Stimulated activated CD8-positive, alpha-beta memory T cell treated with anti-CD3 and anti-CD28 coated beads, Interleukin-12 subunit alpha, Interleukin-12 subunit beta, amount 100 ng/mL, for 24 hours (primary cell): ENCODE data around the gene CDC42BPB.

Source experiments
- DNase-seq: peaks from one replicate; pipeline ENCODE4 v3.0.0-alpha.2; 2020; ENCODE audit errors: extremely low read depth

CDC42BPB gene

DNA sequence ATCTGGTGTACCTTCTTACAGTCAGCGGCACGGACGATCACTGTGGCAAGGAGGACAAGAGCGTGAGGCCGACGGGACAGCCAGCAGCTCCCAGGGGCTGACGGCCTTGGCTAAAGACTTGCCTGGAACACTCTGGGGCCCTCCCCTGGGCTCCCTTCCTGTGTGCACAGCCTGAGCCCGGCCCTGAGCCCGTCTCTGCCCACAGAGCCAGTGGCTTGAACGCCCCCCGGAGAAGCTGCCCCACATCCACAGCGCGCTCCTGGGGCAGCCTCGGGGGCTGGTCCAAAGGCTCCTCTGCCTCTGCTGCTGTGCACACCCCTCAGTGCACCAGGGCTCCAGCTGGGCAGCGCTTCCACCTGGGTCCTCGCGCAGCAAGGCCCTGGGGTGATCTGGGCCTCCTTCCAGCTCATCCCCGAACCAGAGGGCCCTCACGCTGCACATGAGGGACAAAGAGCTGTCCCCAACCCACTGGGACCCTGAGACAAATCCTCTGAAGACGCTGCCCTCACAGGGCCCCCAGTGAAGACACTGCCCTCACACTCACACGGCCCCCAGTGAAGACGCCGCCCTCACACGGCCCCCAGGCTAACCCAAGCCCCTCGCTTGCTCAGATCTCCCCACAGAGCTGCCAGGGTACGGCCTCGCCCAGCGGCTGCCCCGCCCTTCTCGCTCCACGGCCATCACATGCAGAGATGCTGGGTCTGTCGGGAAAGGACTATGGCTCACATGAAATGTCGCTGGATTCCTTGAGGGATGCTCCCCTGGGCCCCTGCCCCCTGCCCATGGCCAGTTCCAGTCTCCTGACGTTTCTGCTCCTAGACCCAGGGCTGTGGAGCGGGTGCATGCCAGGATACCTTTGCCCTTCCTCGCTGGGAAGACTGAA lies 112.7 kb downstream of the CDC42BPB start:
- no peak for DNase-seq

DNA sequence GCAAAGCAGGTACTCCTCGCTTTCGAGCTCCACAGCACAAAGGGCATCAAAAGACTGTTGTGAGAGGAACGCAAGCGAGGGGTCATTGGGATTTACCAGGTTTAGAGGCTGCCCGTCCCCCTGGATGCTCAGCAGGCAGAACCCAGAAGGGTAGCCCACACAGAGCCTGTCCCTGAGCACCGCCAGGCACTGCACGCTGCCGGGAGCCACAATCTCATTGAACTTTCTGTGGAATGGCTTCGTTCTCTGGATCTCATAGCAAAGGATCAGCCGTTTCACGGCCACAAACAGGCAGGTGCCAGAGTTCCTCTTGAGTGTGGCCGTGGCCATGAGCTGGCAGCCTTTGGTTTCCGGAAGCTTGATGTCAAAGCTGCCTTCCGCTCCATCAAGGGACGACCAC lies 113.4 kb downstream of the CDC42BPB start:
- no peak for DNase-seq

DNA sequence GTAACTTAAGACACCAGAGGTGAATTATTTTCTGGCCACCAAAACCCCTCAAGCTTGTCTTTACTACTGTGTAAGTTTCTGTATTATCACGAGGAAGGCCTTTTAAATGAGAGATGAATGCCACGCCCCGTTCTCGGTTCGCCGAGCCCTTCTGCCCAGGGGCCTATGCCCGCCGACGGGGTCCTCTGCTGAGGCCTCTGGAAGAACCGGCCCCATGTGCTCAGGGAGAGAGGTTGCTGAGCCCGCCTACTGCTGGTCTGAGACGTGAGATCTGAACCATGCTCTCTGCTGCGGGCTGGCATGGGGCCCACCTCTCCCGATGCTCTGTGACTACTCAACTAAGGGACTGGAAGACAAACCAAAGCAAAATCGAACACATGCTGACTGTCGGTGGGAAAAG lies 113.9 kb downstream of the CDC42BPB start:
- DNase-seq = no peak

DNA sequence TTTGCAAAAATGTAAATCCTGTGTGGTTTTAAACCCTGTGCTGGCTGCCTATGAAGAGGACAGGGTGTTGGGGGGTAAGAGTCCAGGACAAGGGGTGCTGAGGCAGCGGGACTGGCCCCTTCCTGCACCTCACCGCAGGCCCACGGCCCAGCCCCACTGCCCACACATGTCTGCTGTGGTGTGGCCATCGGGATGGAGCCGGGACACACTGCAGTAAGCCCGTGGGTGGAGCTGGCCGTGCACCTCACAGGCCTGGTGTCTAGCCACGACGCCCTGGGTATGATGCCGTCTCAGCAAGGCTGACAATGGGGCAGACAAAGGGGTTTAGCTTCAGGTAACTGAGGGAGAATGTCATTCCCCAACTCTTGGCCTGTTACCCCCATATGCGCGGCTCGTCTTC lies 115.3 kb downstream of the CDC42BPB start:
- no peak for DNase-seq

DNA sequence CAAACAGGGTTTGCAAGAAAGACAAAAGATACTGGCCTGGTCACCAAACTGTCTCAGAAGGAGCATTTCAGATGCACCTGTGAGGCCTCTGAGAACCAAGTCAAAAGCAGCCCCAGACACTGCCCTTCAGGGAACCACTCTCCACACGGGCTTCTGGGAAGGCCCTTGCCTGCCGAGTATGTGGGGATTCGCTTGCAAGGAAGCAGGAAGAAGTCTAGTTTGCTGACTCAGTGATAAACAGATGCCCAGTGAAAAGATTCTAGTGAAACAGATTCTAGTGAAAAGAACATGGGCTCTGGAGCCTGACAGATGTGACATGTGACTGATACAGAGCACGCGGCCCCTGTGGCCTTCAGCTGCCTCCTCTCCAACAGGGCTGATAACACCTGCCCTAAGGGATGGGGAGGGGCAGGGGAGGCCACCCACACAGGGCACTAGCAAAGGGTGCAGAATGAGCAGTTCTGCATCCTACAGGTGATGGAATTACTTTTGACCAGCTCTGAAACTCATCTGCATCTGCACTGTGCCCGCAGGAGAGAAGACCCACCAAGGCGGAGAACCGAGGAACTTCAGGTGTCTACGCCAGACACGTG lies 115.8 kb downstream of the CDC42BPB start:
- DNase-seq = no peak

DNA sequence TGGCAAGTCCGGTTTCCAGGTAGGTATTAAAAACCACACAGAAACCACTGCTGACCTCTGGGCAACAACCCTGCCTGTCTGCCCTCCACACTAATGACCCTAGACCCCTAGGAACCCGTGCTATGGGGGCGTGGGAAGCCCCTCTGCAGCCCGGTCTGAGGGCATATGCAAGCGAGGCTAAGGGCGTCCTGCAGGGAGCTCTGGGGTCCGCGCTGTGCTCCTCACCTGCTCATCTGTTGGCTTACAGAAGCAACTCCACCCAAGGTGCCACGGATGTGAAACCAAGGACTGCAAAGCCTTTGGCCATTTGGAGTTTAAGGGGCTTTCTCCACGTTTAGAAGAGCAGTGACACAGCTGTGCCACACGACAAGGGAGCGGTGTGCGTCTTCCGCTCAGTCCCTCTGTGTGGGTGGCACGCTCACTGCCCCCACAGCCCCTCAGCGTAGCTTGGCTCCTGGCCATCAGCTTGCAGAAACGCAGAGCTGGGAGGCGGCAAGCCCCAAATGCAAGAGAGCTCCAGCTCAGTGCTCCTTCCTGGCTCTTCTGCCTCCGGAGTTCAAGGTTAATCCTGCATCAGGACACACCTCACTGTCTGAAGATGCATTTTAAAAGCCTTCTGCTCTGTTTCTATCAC lies 116.5 kb downstream of the CDC42BPB start:
- no peak for DNase-seq

DNA sequence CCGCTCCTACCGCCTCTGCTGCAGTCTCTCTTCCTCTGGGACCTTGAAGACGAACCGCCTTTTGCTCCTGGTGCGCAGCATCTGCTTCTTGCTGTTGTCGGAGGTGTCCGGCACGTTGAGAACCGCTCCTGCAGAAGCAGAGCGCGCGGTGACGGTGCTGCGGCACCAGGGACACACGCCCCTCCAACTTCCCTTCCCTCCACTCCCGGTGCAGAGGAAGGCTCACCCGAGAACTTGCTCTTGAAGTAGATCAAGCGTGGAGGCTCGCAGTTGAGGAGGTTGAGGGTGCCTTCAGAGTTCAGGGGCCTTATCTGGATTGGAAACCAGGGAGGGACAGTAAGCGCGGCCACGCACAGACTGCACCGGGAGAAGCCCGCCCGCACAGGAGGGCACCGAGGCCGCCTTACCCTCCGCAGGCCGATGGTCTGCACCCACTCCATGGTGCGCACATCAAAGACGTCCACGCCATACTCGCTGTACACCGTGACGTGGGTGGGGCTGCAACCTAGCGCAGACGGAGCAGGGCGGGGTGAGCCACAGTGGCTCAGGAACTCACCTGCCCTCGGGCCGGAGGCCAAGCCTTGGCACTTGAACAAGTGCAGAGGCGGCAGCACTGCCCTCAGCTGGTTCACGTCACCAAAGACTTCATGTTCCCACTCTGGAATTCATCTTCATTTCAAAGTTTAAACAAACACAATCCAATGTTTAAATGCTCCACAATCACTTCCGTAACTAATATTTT lies 117.4 kb downstream of the CDC42BPB start:
- DNase-seq = no peak

DNA sequence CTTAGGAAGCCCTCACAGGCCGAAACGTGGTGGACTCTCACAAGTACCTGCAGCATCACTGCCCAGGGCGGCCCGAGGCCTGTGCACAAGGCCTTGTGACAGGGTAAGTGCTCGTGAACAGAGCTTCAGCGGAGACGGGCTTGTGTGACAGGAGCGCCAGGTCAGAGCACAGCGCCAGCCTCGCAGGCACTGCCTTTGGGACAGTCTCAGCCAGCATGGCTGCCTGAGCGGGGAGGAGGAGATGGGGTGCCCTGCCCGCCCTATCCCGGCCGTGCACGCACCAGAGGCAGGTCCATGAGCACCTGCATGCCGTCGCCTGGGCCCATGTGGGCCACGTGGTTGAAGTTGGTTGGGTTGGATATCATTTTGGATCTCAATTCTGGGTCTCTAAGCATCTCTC lies 118.0 kb downstream of the CDC42BPB start:
- DNase-seq = no peak

DNA sequence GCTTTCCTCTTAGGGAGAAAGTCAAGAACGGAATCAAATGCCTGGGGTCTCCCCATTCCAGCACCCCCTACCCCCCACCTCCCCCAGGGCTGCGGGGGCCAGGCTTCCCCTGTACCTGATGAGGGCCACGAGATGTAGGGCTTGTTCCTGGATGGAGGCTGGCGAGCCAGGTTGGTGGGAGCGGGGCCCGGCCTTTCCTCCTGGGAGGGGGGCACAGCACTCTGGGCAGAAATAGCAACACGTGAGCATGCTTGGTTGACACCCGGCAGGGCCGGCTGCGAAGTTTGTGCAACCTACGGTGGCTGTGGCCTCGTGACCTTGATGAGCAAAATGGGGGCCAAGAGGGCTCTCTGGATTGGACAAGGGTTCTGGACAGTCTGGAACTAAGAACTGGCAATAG lies 119.2 kb downstream of the CDC42BPB start:
- no peak for DNase-seq

DNA sequence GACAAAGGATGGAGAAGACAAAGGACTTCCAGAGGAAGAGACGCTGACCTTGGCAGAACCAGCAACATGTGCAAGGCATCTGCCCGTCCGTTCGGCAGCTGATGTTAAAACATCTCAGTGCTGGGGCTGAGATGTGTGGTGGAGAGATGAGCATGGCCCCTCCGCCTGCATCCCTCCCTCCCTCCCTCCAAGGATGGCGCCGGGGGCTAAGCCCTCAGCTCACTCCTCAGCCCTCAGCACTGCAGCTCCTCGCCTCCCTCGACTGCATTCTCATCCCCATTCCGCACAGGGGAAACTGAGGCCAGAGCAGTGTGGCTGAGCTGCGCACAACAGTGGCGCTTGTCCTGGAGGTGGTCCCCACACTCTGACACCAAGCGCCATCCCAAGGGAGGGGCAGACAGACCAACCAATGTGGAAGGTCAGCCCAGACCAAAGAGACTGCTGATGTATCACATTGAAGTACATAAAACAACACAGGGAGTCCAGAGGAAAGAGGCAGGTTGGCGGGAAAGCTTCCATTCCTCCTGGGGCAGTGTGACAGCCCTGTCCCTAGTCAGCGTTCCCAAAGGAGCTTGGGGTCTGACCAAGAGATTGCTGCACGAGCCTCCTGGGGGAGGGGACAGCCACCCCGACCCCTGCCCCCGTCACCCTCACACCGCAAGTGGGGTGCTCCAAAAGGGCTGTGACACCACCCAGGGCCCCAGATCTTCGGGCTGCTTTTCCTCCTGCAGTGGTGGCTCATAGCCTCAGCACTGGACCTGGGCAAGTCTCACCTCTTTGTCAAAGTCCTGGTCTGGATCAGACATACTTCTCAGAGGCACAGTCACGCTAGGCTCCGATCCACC lies 119.8 kb downstream of the CDC42BPB start:
- no peak for DNase-seq

DNA sequence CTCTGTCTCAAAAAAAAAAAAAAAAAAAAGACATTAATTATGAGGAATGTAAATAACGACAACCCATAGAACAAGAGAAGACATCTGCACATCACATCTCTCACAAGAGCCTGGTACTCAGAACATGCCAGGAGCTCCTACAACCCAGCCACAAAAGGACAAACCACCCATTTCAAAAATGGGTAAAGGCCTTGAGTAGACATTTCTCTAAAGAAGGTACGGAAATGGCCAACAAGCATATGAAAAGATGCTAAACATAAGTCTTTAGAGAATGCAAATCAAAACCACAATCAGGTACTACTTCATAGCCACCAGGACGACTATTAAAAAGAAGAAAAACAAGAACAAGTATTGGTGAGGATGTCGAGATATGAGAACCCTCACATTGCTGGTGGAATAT lies 121.6 kb downstream of the CDC42BPB start:
- DNase-seq = no peak

DNA sequence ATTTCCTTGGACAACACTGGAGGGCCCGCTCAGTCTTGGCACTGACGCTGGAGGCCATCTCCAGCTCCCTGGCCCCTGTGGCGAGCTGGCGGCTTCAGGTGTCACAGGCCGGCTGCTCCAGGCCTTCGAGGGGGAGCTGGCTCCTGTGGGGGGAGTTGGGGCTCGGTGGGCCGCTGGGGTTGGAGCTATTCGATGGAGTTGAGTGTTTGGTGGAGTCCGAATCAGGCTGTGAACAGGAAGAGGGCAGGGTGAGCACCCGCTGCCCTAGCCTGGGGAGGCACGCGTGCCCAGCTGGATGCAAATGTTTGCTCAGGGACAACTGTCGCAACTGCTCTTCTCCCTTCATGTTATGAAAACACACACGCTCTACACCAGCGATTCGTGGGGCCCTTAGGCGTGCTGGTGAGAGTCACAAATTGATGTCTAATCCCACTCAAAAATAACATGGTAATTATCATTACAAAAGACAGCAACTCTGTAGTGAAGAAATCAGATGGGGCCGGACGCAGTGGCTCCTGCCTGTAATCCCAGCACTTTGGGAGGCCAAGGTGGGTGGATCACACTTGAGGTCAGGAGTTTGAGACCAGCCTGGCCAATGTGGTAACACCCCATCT lies 123.6 kb downstream of the CDC42BPB start:
- no peak for DNase-seq

DNA sequence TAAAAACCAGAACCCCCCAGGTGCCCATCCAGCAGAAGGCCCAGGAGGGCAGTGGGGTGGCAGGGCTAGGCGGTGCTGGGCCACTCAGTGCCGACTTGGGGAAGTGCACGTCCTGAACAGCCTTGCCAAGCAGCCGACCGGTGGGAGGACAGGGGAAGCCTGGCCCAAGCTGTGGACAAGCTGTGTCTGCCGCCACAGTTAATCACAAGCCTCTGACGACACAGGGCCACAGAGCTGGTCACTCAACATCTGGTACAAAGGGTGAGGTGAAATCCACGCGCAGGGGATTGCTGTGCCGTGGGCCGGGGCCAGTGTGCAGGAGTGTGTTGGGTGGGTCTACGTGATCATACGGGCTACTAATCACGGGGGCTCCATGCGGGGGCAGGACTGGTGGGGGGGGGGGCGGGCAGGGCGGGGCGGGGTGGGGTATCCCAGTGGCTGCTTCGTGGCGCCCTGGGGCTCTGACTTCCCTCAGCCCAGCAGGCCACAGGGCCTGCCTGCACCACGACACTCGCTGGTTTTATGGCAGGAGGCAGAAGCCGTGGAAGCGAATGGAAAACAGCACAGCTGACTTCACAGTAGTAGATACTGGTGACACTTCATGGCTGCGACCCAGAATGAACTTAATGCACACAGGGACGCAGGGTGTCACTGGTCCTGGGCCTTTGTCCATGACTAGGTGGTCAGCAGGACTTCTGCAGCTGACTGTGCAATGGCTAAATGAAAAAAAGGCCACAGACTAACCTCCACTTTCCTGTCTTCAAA lies 124.7 kb downstream of the CDC42BPB start:
- DNase-seq = no peak

DNA sequence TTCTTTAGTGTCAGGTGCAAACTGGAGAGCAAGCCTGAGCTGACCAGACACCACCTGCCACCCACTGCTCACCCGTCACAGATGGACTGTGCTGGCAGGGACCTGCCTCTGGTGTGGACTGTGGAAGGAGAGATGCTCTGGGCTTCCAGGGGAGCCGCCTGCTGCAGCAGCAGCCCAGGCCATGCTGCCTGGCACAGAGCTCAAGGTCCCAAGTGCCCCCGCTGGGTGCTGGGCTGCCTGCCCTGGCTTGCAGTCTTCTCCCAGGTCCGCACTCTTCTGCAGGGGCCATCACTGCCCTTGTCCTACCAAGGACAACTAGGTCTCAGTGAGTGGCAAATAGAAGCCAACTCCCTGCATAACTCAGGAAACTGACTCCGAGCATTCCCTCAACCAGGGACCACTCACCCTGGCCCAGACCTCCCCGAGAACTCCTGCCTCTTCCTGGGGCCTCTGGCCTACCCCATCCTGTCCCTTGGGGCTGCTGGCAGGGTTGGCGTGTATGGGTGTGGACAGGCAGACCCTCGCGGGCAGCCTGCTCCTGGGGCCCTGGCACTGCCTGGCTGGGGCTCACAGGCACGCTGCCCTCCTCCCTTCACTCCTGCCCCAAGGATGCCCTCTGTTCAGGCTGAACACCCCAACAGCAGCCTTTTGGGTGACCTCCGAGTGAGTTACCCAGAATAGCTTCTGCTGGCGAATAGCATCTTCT lies 125.6 kb downstream of the CDC42BPB start:
- DNase-seq = no peak

DNA sequence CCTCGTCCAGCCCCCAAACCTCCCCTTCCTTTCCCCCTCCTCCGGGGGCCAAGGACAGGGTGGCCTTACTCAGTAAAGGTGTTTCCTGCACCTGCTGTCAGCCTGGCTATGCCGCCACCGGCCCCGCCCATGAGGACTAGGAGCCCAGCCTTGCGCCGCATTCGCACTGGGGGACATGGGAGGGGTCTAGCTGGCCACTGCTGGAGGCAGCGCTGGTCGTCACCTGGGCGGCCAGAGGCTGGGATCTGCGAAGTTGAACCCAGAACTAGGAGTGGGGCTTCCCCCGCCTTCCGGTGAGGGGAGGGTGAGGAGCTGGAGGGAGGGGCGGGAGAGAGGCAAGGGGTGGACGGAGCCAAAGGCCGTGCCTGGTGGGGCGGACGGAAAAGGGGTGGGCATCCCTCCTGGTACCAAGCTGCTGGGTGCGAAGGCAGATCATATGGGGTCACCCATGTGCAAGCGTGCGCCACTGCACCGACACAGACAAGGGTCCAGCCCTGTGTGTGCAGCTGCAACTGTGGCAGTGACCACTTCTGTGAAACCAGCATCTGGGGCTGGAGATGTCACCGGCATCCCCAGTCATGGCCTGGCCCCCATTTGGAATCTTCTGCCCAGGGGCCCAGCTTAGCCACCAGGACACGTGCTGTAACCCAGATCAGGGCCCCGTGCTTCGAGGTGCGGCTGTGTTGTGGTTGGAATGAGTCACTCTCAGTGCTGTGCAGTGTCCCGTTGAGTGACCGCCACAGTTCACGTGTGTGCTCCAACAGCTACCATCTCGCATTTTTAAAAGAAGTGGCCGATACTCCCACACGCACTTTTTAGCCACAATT lies 126.4 kb downstream of the CDC42BPB start:
- DNase-seq = no peak

DNA sequence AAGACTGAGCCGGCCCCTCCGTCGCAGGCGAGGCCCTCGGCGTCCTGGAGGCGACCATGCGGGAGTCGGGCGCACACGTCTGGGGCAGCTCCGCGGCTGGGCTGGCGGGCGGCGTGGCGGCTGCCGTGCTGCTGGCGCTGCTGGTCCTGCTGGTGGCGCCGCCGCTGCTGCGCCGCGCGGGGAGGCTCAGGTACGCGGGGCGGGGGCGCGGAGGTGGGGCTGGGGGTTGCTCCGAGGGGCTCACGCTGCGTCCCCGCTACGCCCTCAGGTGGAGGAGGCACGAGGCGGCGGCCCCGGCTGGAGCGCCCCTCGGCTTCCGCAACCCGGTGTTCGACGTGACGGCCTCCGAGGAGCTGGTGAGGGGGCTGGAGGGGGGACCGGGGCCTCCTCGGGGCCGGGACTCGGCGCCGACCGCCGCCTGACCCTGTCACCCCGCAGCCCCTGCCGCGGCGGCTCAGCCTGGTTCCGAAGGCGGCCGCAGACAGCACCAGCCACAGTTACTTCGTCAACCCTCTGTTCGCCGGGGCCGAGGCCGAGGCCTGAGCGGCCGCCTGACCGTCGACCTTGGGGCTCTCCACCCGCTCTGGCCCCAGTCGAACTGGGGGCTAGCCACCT lies 127.1 kb downstream of the CDC42BPB start:
- DNase-seq = no peak

DNA sequence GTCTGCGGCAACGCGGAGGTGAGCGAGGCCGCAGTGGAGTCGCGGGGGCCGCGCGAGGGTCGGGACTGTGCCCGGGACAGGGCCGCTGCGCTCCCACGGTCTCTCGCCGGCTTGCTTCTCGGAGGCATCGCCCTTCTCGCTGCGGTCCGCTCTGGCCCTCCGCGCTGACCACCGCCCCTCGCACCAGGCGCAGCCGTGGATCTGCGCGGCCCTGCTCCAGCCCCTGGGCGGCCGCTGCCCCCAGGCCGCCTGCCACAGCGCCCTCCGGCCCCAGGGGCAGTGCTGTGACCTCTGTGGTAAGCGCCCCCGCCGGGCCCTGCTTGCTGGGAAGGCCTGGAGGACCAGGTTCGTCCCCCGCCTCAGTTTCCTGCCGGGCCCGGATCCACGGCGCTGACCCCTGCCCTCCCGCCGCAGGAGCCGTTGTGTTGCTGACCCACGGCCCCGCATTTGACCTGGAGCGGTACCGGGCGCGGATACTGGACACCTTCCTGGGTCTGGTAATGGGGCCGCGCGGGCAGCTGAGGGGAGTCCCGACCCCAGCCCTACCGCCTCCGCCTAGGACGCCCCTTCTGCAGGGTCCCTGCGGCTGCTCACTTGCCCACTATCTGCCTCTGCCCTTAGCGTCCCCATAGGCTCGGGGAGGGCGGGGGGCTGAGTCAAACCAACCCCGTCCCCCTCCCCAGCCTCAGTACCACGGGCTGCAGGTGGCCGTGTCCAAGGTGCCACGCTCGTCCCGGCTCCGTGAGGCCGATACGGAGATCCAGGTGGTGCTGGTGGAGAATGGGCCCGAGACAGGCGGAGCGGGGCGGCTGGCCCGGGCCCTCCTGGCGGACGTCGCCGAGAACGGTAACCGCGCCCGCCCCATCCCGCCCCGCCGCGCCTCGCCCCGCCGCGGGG lies 127.9 kb downstream of the CDC42BPB start:
- no peak for DNase-seq
